DMS 273 treated with DMSO at 0.1 percent for 48 hours (cell line): ENCODE data around the gene RCAN3.
"Not testable (repeated sequence)": the region's sequence is repeated elsewhere in the genome, so short reads cannot be mapped to it uniquely, and the experiment has no call there.

Experiments
- DNase-seq: peaks from one replicate; lab custom pipeline; 2025; lab: John Stamatoyannopoulos, UW

The RCAN3 gene

GRCh38 chr1:24486331-24487065 is 16.1 kb upstream of the RCAN3 start:
- DNase-seq, result no peak

GRCh38 chr1:24487455-24487854 is 15.2 kb upstream of the RCAN3 start:
- no peak for DNase-seq

DNA sequence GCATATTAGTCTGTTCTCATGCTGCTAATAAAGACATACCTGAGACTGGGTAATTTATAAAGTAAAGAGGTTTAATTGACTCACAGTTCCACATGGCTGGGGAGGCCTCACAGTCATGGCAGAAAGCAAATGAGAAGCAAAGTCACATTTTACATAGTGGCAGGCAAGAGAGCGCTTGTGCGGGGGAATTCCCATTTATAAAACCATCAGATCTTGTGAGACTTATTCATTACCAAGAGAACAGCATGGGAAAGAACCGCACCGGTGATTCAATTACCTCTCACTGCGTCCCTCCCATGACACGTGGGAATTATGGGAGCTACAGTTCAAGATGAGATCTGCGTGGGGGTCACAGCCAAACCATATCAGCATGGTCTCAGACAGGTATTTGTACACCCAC is 14.5 kb upstream of the RCAN3 start:
- not testable (repeated sequence) for DNase-seq

- no peak for DNase-seq
Observed at GRCh38 chr1:24489674-24490073, 13.0 kb upstream of the RCAN3 start.

DNA sequence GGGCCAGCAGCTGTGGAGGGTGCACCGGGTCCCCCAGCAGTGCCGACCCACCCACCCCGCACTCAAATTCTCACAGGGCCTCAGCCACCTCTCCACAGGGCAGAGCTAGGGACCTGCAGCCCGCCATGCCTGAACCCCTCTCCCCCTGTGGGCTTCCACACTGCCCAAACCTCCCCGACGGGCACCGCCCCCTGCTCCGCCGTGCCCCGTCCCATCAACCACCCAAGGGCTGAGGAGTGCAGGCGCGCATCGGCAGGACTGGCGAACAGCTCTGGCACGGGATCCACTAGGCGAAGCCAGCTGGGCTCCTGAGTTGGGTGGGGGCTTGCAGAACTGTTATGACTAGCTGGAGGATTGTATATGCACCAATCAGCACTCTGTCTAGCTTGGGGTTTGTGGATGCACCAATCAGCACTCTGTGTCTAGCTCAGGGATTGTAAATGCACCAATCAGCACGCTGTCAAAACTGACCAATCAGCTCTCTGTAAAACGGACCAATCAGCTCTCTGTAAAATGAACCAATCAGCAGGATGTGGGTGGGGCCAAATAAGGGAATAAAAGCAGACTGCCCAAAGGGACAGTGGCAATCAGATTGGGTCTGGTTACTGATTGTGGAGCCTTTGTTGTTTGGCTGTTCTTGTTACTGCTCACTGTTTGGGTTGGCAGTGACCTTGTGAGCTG is 12.4 kb upstream of the RCAN3 start:
- DNase-seq, result no peak

DNA sequence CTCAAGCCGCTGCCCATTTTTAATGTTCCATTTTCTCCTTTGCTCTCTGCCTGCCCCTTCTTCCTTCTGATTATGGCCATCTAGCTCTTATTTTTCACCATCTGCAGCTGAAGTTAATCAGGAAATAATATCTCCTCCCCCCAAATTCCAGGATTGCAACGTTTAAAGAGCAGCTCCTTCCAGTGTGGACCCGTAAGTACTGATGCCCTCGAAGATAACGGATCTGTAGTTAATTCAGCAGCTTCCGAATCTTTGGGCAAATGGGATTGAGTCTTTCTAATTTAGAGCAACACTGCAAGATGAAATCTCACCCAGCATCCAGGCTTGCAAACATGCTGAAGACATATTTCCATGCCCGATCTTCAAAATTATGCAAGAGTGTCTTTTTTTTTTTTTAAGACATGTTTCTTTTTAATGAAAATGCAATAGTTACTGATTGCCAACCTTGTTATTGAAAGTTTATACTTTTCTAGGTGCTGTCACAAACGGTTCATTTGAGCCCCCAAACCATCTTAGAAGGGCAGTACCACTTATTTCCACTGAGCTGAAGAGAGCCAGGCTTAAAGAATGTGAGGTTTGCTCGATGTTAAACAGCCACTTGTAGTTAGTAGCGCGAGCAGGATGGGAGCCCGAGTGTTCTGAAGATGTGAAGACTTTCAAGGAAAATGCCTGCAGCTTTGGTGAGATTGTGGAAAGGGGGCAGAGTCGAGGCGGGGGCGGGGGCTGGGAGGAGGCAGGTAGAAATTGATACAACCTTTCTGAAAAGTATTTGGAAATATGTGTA is 10.9 kb upstream of the RCAN3 start:
- DNase-seq, result no peak

DNA sequence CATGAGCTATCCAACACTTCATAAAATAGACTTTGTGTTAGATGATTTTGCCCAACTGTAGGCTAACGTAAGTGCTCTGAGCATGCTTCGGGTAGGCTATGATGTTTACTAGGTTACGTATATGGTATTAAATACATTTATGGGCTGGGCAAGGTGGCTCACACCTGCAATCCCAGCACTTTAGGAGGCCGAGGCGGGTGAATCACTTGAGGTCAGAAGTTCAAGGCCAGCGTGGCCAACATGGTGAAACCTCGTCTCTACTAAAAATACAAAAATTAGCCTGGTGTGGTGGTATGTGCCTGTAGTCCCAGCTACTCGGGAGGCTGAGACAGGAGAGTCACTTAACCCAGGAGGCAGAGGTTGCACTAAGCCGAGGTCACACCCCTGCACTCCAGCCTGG is 9.7 kb upstream of the RCAN3 start:
- not testable (repeated sequence) for DNase-seq

GRCh38 chr1:24493785-24494184 is 8.9 kb upstream of the RCAN3 start:
- DNase-seq, result no peak

- DNase-seq, result no peak
Observed at GRCh38 chr1:24498589-24498988, 4.0 kb upstream of the RCAN3 start.

- DNase-seq, result no peak
Observed at GRCh38 chr1:24500448-24501048, 2.1 kb upstream of the RCAN3 start.

GRCh38 chr1:24501371-24502064 is 1.1 kb upstream of the RCAN3 start:
- DNase-seq, result no peak

DNA sequence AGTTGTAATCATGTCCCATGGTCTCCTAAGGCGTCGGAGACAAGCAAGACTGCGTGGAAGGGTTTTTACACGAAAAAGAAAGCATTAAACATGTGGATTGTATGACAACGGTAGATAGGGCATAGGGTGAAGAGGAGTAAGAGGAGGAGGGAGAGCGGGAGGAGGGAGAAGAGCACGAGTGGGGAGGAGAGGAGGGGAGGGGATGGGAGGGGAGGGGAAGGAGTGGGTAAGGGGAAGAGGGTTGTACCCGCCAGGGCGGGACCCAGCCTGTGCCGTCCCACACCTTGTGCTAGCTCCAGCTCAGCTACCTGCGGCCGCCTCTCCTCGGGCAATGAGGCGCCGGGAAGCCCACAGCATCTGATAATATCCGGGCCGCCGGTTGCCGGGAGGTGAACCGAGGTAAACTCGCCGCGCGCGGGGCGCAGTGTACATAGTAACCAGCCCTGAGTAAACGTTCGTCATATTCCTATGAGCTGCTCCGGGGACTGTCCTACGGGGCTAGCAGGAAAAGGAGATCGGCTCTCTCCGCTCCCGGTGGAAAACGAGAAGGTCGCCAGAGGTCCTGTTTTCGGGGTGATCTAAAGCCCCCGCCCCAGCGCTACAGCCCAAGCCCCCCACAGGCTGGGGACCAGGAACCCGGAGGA is 449 bp upstream of the RCAN3 start:
- DNase-seq, result no peak

DNA sequence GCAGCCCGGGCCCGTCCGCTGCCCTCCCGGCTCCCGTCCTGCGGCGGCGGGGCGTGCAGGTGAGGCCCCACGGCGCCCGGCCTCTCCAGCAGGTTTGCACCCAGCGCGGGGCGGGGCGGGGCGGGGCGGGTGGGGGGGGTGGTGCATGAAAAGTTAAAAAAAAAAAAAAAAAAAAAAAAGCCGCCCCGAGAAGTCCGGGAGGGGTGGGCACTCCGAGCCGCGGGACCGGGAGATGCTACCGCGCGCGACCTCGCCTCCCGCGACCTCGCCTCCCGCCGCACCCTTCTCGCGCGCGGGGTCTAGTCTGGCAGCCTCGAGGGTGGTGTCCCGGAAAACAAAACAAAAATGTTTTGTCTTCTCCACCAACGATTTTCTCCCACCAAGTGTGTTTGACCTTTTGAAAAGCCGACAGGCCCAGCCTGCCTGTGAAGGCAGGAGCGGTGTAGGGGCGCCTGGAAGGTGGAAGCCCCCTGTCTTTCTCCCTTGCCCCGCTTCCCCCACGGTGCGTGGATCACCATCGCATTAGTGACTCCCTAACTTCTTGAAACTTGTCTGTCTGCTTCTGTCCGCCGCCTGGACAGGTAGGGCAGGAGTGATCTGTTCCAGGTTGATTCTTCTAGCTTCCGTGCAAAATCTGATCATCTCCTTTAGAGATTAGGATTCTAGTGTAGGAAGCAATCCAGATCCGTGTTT is 569 bp downstream of the RCAN3 start:
- no peak for DNase-seq

DNA sequence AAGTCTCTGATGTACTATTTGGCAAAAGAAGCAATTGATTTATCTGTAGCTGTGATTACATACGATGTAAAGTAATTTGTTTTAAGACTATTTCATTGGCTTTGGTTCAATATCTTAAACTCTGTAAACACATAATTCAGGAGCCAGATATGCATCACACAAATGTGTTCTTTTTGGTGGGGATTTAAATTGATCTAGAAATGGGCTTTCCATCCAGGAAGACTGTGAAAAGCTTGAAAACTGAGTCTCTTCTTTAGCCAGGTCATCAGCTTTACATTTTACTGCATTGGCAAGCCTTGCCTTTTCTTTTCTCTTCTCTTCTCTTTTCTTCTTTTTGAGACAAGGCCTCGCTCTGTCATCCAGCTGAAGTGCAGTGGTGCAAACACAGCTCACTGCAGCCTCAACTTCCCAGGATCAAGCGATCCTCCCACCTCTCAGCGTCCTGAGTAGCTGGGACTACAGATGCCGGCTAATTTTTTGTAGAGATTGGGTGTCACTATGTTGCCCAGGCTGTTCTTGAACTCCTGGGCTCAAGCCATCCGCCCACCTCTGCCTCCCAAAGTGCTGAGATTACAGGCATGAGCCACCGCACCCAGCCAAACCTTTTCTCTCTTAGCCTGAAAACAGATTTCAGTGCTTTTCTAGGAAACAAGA is 1.4 kb downstream of the RCAN3 start:
- no peak for DNase-seq

DNA sequence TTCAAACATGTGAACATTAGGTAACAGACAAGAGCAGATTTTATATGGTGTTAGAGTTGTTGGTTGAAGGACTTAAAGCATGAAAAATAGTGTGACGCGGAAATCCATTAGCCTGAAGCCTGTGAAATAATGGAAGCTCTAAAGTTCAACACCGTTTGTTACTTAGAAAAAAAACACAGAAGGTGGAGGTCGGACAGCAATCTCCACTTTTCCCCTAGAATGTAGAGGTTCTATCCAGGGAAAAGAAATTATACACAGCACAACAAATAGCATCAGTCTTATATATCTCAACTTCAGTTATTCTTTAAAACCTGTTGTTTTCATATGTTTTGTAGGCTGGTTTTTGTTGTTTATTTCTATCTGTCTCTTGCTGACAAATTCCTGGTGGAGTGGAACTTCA is 1.9 kb downstream of the RCAN3 start:
- DNase-seq, result no peak

- peak; percentile 26 for DNase-seq
Observed at GRCh38 chr1:24505816-24506215, 3.2 kb downstream of the RCAN3 start.

DNA sequence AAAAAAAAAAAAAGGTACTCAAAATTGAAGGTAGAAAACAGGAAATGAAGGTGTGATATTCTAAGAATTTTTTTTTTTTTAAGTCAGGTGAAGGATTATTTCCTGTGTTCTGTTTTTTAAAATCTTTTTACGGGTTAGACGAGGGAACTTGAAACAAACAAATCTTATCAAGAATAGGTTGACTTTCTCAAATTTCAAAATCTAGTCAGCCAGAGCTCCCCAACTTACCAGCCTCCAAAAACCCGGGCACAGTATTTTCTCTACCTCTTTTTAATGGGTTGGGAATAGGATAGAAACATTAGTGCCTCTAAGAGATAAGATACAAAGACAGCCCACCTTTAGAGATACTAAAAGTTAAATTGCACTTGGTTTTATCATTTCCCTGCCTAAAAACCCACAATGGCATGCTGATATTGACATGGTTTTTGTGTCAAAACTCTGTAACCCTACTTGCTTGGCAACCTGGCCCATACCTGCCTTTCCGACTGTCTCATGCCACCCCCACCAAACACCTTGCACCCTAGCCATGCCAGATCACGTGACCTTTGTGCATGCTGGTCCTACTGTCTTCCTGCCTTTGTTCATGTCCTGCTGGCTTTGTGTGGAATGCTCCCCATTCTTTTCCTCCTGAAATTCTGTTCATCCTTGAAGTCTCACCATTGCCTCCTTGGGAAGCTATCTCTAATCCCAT is 4.2 kb downstream of the RCAN3 start:
- no peak for DNase-seq

DNA sequence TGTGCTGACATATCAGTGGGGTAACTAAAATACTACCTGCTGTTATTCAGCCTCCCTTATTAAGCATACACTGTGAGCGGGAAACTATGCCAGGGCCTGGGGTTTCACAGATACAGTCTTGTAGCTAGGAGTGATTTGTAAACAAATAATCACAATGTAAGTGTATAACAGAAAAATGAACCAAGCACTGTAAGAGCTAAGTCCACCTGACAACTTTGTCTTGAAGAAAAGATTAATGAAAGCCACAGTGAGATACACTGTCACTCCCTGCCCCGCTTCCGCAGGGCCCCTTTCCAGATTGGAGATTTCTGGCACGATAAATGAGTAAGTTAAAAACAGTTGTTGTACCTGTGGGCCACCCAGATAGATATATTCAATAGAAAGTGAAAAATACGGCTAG is 4.8 kb downstream of the RCAN3 start:
- no peak for DNase-seq

DNA sequence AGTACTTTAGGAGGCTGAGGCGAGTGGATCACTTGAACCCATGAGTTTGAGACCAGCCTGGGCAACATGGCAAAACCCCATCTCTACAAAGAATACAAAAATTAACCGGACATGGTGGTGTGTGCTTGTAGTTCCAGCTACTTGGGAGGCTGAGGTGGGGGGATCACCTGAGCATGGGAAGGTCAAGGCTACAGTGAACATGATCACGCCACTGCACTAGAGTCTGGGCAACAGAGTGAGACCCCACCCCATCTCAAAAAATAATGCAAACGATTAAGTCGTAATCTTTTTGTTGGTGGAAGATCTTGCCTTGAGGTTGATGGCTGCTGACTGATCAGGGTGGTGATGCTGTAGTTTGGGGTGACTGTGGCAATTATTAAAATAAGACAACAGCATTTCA is 6.3 kb downstream of the RCAN3 start:
- DNase-seq, result no peak

DNA sequence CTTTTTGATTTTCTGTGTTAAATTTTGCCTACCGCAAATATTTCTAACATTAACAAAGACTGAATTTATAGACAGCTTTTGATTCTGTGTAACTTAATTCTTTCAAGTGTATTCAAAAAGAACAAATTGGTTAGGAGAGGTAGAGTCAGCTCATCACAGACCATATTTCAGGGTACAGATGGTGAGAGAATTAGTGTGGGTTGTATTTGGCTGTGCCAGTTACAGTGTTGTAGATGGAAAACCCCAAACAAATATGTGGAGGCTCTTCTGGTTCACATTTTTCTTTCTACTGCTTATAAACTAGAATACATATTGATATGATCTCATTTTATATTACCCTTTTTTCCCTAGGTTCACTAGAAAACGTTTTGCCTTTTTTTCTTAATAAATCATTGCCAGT is 11.1 kb downstream of the RCAN3 start:
- DNase-seq, result no peak
